ENCODE measurements around the gene TSNAXIP1.

The TSNAXIP1 gene

GRCh38 chr16:67806428-67807147, at the start of gene TSNAXIP1, which contains the start of gene RANBP10:
Gene TSNAXIP1 (plus strand): TSS chr16:67806889. CDS start chr16:67807150, 261 bp downstream.
Gene RANBP10 (minus strand): TSS chr16:67806560. CDS start chr16:67806536, 24 bp downstream.
- DNase-seq (ENCODE audit: low spot score) = peak; percentile 97

DNA sequence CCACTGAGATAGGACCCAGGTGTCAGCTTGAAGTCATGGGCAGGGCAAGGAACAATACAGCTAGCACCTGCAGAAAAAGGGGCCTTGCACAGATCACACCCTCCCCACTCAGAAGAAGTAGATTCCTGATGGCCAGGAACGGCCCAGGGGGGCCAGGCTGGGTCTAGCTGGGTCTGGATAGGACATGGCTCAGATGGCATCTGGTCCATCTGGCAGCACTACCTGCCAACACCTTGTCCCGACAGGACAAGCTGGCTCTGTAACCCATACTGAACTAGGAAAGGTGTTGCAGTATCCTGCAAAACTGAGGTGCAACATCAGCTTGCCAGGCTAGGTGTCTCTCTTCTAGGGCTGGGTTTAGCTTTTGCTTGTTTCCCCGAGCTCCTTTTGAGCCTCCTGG, 48.7 kb upstream of the TSNAXIP1 start:
- DNase-seq (ENCODE audit: low spot score) = no peak

- DNase-seq (ENCODE audit: low spot score) = no peak
Measured at GRCh38 chr16:67758966-67759365, 47.7 kb upstream of the TSNAXIP1 start.

GRCh38 chr16:67760206-67760955, 46.3 kb upstream of the TSNAXIP1 start:
- DNase-seq (ENCODE audit: low spot score) = no peak

DNA sequence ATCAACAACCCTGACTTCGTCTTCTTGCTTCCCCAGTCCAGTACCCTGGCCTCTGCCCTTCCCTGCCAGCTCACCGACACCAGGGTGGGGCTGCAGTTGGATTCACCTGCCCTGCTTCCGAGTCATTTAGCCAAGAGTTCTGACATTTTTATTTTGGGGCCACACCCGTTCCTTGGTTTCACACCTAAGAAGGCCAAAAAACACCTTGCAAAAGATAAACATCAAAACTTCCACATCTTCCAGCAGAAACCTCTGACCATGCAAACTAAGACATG, 45.8 kb upstream of the TSNAXIP1 start:
- no peak for DNase-seq (ENCODE audit: low spot score)

DNA sequence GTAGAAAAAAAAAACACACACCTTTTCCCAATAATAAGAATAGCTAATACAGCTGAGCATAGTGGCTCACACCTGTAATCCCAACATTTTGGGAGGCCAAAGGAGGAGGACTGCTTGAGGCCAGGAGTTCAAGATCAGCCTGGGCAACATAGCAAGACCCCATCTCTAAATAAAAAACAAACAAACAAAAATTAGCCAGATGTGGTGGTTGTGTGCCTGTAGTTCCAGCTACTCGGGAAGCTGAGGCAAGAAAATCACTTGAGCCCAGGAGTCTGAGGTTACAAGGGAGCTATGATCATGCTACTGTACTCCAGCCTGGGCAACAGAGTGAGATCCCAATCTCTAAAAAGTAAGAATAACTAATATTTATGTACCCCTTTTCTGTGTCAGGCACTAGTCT, 44.8 kb upstream of the TSNAXIP1 start:
- no peak for DNase-seq (ENCODE audit: low spot score)

- no peak for DNase-seq (ENCODE audit: low spot score)
Measured at GRCh38 chr16:67762385-67762784, 44.3 kb upstream of the TSNAXIP1 start.

DNA sequence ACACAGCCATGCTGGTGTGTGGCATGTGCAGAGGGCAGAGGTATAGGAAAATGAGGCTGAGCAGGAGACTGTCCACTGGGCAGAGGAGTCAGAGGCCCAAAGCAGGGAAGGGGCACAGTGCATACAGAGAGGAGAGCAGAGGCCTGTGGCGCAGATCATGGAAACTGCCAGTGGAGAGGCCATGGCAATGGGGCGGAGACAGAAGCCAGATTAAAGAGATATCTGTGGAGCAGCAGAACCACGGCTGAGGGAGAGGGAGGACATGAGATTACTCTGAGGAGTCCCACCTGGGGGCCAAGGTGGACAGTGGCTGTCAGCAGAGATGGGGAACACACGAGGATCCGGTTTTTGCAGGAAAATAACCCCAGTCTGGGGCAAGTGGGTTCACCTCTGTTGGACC, 43.6 kb upstream of the TSNAXIP1 start:
- DNase-seq (ENCODE audit: low spot score) = no peak

GRCh38 chr16:67764158-67764667, 42.5 kb upstream of the TSNAXIP1 start:
- DNase-seq (ENCODE audit: low spot score) = no peak

GRCh38 chr16:67766291-67766690, 40.4 kb upstream of the TSNAXIP1 start:
- no peak for DNase-seq (ENCODE audit: low spot score)

- no peak for DNase-seq (ENCODE audit: low spot score)
Measured at GRCh38 chr16:67767953-67768352, 38.7 kb upstream of the TSNAXIP1 start.

DNA sequence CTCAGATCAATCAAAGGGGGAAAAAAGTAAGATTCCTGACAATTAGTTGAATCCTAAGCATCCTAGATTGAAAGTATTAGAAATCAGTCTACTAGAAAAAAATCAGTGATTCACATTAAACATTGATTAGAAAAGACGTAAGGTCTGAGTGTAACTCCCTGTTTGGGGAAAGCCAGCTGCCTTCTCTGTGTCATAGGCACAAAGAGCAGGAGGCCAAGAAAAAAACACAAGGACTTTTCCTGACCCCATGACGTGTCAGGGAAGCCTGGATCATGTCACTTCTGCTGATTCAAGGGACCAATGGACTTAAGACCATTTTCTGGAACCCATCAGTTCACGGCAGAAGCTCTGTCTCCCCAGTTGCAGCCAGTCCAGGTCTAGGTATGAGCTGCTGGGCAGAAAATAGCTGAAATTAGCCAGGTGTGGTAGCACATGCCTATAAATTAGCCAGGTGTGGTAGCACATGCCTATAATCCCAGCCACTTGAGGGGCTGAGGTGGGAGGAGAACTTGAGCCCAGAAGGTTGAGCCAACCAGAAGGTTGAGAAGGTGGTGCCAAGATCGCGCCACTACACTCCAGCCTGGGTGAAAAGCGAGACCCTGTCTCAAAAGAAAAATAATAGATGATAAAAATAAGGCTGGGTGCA, 36.2 kb upstream of the TSNAXIP1 start:
- DNase-seq (ENCODE audit: low spot score) = no peak

GRCh38 chr16:67773099-67773498, 33.6 kb upstream of the TSNAXIP1 start:
- no peak for DNase-seq (ENCODE audit: low spot score)

GRCh38 chr16:67773569-67774456, 32.9 kb upstream of the TSNAXIP1 start:
- no peak for DNase-seq (ENCODE audit: low spot score)

- DNase-seq (ENCODE audit: low spot score) = no peak
Measured at GRCh38 chr16:67774457-67774853, 32.2 kb upstream of the TSNAXIP1 start.

GRCh38 chr16:67775273-67775672, 31.4 kb upstream of the TSNAXIP1 start:
- DNase-seq (ENCODE audit: low spot score) = no peak

DNA sequence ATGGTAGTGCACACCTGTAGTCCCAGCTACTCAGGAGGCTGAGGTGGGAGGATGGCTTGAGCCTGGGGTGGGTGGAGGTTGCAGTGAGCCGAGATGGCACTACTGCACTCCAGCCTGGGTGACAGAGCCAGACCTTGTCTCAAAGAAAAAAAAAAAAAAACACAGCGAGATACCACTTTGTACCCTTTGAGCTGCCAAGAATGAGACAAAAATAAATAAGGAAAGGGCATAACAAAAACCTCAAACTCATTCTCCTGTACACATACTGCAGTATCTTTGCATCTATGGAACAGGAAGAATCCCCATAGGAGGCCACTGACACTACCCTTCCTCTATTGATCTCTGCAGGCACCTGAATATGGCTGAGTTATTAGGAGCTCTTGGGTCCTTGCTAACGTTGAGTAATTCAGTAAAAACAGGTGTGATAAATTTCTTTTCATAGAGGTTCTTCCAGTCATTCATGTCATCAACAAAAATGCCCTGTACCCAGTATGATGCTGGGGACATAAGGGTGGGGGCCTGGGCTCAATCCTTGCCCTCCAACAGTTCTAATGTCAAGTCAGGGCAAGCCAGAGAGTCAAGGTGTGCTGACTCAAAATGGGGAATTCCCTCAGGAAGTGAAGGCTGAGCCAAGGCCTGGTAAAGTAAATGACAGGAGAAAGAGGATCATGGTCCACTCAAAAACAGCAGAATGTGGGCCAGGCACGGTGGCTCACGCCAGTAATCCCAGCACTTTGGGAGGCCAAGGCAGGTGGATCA, 27.3 kb upstream of the TSNAXIP1 start:
- no peak for DNase-seq (ENCODE audit: low spot score)

- no peak for DNase-seq (ENCODE audit: low spot score)
Measured at GRCh38 chr16:67780847-67781564, 25.7 kb upstream of the TSNAXIP1 start.

GRCh38 chr16:67781565-67781921, 25.1 kb upstream of the TSNAXIP1 start:
- no peak for DNase-seq (ENCODE audit: low spot score)

DNA sequence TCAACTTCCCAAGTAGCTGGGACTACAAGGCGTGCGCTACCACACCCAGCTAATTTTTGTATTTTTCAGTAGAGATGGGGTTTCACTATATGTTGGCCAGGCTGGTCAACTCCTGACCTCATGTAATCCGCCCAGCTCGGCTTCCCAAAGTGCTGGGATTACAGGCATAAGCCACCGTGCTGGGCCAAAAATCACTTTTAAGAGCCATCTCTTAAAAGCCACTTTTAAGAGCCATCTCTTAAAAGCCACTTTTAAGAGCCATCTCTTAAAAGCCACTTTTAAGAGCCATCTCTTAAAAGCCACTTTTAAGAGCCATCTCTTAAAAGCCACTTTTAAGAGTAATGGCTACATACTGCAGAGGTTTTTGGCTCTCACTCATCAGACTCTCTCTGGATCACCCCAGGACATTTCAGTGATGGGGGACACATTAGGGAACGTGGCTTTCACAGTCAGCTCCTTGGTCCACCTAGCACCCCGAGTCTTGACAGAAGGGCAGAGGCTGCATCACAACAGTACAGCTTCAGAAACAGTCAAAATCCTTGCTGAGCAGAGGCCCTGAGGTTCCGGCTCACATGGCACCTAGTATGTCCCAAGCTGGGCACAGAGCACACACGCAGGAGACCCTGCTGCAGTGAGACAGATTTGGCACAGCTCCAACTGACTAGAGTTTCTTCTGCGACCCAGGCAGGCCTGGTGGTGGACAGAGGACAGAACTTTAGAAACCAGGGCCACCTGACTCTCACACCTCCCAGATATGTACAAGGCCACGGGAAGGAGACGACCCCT, 23.9 kb upstream of the TSNAXIP1 start:
- no peak for DNase-seq (ENCODE audit: low spot score)

All from AG08396 (cell line).